Heart right ventricle (tissue), 16 donors: Measurements from ENCODE around the gene MPC1. TPM values are rescaled to one million over a fixed set of nuclear protein-coding genes. Genes with fewer than 3 reads are reported as not detected.

Experiments
- ATAC-seq, 8 donors: fragments of 200-7000 bp; cut with Tn5 transposase; one replicate each; pipeline ENCODE4 v1.9.1; 2020; ENCODE audit warnings: mild to moderate bottlenecking in 8 of 8, moderate library complexity in 8 of 8, moderate number of reproducible peaks in 1 of 8
- DNase-seq, 2 donors: peaks; one replicate each; pipeline ENCODE4 v3.0.0-alpha.2; 2020
- H3K27ac ChIP-seq, 10 donors: fragments of 200-600 bp; sonication (generic) in 2 of 10; one replicate each; pipeline versions ENCODE4 v1.5.0 to v1.8.0; 2020 to 2022; ENCODE audit warnings: mild to moderate bottlenecking in 3 of 10
- H3K27me3 ChIP-seq, 7 donors: fragments of 200-600 bp; one replicate each; pipeline ENCODE4 v1.8.0; 2021 to 2022; ENCODE audit warnings: mild to moderate bottlenecking in 2 of 7
- H3K36me3 ChIP-seq, 9 donors: fragments of 200-600 bp; sonication (generic) in 1 of 9; one replicate each; pipeline versions ENCODE4 v1.5.0 to v1.8.0; 2020 to 2022; ENCODE audit warnings: mild to moderate bottlenecking in 2 of 9
- H3K4me1 ChIP-seq, 9 donors: fragments of 200-600 bp; sonication (generic) in 1 of 9; one replicate each; pipeline versions ENCODE4 v1.5.0 to v1.8.0; 2020 to 2022; ENCODE audit warnings: mild to moderate bottlenecking in 4 of 9
- H3K4me3 ChIP-seq, 10 donors: fragments of 200-600 bp; sonication (generic) in 2 of 10; one replicate each; pipeline versions ENCODE4 v1.5.0 to v1.8.0; 2020 to 2022; ENCODE audit warnings: mild to moderate bottlenecking in 7 of 10, moderate library complexity in 2 of 10
- H3K9me3 ChIP-seq, 11 donors: fragments of 200-600 bp in 10 of 11; sonication (generic) in 2 of 11; one replicate each; pipeline versions ENCODE4 v1.5.0 to v1.8.0; 2013 to 2022; ENCODE audit warnings: mild to moderate bottlenecking in 2 of 11, control low read depth in 1 of 11, moderate library complexity in 1 of 11
- WGBS, 2 donors: extraction: QIAGEN DNeasy Blood & Tissue Kit; methylation state at CpG; one replicate each; pipeline ENCODE4 v1.1.7; 2013; ENCODE audit warnings: inconsistent platforms in 1 of 2; 5-methylcytosine and 5-hydroxymethylcytosine counted together
- intact Hi-C, 10 donors: fragments of 100-400 bp; cut with DNase I; formaldehyde crosslinking; loops; one replicate each; pipeline versions ENCODE4 v1.11.1 to v1.14.2; 2022
- polyA plus RNA-seq, 2 donors: library from polyadenylated mRNA; stranded (reverse); fragments of 200-250 nt; gene quantifications; one replicate each; pipeline ENCODE4 v1.2.3, GENCODE V29; 2013
- total RNA-seq, 10 donors: library from RNA; stranded (reverse); fragmentation: NEBNext Ultra II Directional in 3 of 10; extraction: Animal tissue kit (Norgen Biotek cat#: 25700) in 3 of 10; gene quantifications; one replicate each; pipeline versions ENCODE4 v1.2.1 to v1.2.4, GENCODE V29; 2021 to 2023
- TF ChIP-seq, protein P1 (sequence below), 9 donors: fragments of 200-600 bp; sonication (generic) in 2 of 9; IDR thresholded peaks; one replicate each; pipeline versions ENCODE4 v1.5.0 to v1.8.0; 2021 to 2022; ENCODE audit warnings: antibody characterized with exemption in 9 of 9, mild to moderate bottlenecking in 5 of 9, moderate library complexity in 1 of 9
- donor health status: Arrhythmogenic right ventricular cardiomyopathy.
- donor health status: ischemic (EF 13 %, LVEDD 7.1; RV severe dilation, severe dysfunction).
- donor health status: healthy with polysubstance abuse.
- donor health status: DM: no; HTN: yes; CAD: no.
- donor health status: DM: no; HTN: no; CAD: no.
- donor health status: ischemic (EF 25% LVEDD 6.9; RV normal size, moderate dysfunction).
- donor health status: ischemic (EF 25% LVEDD 5.7; RV mildly dilated, moderate dysfunction).
- donor health status: healthy.
- donor health status: DM: yes; HTN: yes; CAD: no.
- donor health status: Ischemic cardiomyopathy.
- donor health status: ischemic (EF 35%, LVEDD 5.7; RV mildly dilated, moderate dysfunction).
- donor health status: nonischemic (EF 11% LVEDD 7.7; RV severe dilation, severe dysfunction).
- donor health status: DM: yes; HTN: yes; CAD: no.
- donor health status: PGD.
- donor health status: ischemic (EF 29% LVEDD 5.4; RV normal size, mild dysfunction).
- donor health status: nonischemic (EF 23%, LVEDD 6.1; RV moderate dilation, normal function).

The MPC1 gene
- total and polyA plus RNA-seq, 12 donors = 276 to 736 (median 555) TPM

DNA sequence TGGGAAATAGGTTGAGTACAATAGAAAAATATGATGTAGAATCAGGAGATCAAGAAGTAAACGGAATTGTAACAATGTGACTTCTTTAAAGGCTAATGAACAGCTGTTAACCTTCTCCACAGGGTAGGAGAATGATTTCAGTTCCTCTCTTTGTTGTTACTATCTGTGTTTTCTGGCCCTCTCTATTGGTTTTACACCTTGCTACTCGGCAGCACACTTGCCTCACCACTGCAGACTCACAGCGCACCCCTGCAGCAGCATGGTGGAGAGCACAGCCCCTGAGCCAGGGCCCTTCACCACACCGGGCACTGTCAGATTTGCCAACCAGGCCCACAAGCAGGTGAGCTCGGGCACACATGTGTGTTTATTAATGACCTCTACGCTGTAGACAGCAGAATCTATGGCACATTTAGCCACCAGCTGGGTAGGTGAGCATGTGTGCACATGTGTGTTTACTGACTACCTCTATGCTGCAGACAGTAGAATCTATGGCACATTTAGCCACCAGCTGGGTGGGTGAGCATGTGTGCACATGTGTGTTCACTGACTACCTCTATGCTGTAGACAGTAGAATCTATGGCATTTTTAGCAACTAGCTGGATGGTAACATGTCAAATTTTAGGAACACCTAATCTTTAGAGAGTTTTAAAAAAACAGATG is 57.2 kb downstream of the MPC1 start:
- no peak overlapping the region for H3K27ac ChIP-seq
- H3K4me1 ChIP-seq = peaks cover 0 to 8% (median 6%) of the 10 kb centered on the region in 9 donors
- ATAC-seq = no peak
- no peaks in the 10 kb centered on the region for H3K27me3 ChIP-seq
- no peak overlapping the region for H3K4me3 ChIP-seq
- no peaks in the 10 kb centered on the region for H3K9me3 ChIP-seq
- intact Hi-C loops = loop anchor here in 1 of 10 donors (5.0 kb wide), 1 partner anchor 57 kb away; the partner anchor contains the start of gene MPC1
- H3K36me3 ChIP-seq = peaks cover 0 to 90% (median 26%) of the 10 kb centered on the region in 9 donors
- 81 to 87% methylated on average over 6 of the region's 6 CpGs for WGBS, 2 donors
- DNase-seq = no peak
- TF ChIP-seq, protein P1, sequence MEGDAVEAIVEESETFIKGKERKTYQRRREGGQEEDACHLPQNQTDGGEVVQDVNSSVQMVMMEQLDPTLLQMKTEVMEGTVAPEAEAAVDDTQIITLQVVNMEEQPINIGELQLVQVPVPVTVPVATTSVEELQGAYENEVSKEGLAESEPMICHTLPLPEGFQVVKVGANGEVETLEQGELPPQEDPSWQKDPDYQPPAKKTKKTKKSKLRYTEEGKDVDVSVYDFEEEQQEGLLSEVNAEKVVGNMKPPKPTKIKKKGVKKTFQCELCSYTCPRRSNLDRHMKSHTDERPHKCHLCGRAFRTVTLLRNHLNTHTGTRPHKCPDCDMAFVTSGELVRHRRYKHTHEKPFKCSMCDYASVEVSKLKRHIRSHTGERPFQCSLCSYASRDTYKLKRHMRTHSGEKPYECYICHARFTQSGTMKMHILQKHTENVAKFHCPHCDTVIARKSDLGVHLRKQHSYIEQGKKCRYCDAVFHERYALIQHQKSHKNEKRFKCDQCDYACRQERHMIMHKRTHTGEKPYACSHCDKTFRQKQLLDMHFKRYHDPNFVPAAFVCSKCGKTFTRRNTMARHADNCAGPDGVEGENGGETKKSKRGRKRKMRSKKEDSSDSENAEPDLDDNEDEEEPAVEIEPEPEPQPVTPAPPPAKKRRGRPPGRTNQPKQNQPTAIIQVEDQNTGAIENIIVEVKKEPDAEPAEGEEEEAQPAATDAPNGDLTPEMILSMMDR (IDR thresholded peaks at IDR 0.05) = no peak

DNA sequence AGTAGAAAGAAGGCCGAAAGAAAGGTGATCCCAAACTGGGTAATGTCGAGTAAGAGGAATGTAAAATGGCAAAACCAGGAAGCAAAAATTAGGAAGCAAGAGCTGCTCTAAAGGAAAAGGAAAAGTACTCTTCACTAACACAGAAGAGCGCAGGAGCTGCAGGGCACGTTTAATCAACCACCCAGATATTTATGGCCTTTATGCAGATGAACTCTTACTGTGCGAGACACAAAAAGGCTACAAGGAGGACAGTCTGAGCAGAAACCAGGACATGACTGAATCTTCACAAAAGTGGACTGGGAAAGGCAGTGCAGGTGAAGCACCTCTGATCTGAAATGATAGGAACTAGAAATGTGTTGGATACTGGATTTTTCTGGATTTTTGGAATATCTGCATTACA is 59.3 kb downstream of the MPC1 start:
- Histone ChIP-seq H3K4me1 (peaks cover 0 to 11% (median 0%) of the 10 kb centered on the region in 9 donors), H3K27me3 (no peaks in the 10 kb centered on the region), H3K36me3 (peaks cover 0 to 99% (median 23%) of the 10 kb centered on the region in 9 donors), H3K4me3 (no peak overlapping the region), H3K9me3 (no peaks in the 10 kb centered on the region), H3K27ac (no peak overlapping the region)
- DNase-seq = no peak
- no peak for ATAC-seq
- TF ChIP-seq, protein P1 (IDR thresholded peaks at IDR 0.05) = no peak
- WGBS, 2 donors = 88 to 93% methylated on average over 5 of the region's 5 CpGs
- intact Hi-C loops = no loop called here

DNA sequence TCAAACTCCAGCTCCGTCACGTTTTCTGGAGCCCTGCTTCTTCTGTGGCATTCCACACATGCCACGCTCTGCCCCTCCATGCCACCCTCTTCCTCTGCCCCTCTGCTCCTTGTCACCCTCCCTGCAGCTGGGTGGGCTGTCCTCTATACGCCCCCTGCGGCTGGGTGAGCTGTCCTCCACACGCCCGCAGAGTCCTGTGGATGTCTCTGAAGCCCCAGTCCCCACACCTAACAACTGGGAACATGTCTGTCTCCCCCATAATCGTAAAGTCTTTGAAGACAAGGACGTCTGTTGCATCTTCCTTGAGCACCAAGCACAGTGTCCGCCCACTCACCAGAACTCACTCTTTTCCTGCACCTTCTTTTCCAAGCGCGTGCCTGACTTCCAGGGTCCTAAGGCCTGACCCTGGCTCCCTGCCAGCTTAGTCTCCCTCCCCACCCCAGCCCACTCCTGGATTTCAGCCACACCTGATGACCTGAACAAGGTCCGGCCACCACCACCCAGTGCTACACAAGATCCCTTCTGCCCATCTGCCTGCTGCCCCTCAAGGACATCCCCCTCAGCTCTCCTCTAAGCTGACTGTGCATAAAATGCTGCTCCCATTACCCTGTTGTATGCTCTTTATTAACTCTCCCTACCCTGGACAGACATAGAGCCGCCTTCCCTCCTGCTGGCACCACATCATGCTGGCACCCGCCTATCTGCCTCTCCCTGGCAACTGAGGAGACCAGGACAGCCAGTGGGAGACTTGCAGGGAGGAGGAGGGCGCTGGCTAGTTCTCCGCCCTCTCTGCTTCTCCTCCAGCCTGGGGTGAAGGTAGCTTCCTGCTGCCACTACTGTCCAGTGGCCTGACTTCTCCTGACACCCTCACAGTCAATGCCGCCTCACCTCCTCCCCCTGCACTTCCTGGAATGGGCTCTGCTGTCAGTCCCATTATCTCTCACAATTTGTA is 63.8 kb downstream of the MPC1 start:
- DNase-seq = peak; percentile 41 to 48
- H3K4me3 ChIP-seq = no peak overlapping the region
- no peaks in the 10 kb centered on the region for H3K27me3 ChIP-seq
- H3K36me3 ChIP-seq = peaks cover 0 to 54% (median 14%) of the 10 kb centered on the region in 9 donors
- H3K27ac ChIP-seq = no peak overlapping the region
- 56 to 72% methylated on average over 18 of the region's 18 CpGs for WGBS, 2 donors
- intact Hi-C loops = loop anchor here in 3 of 10 donors (5.0 to 10.0 kb wide), 2 partner anchors 63 to 76 kb away; partner anchors contain the start of gene MPC1 (in 1 of the 3)
- H3K4me1 ChIP-seq = peaks cover 0 to 11% (median 0%) of the 10 kb centered on the region in 9 donors
- TF ChIP-seq, protein P1 (IDR thresholded peaks at IDR 0.05) = no peak
- ATAC-seq = peak; percentile 78 to 96 (median 92)
- H3K9me3 ChIP-seq = no peaks in the 10 kb centered on the region

DNA sequence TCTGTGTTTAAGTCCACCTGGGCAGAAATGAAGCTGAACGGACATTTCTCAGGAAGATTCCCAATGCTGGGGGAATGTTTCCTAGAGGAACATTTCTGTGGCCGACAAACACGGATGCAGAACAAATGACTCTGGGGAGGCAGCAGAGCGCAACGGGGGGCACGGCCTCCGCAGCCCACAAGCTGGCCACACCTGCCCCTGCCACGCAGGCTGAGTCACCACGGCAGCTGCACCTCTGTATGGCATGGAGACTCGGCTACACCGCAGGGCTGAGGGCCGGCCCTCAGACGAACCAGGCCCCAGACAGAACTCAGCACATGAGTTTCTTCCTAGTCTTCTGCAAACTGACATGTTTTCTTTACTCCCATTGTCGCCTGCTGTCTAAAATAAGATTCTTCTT is 64.5 kb downstream of the MPC1 start:
- ATAC-seq (peak in 3 of 8 donors; percentile 21 to 54 (median 23)), DNase-seq (no peak)
- no peak overlapping the region for H3K4me3 ChIP-seq
- peaks cover 0 to 11% (median 0%) of the 10 kb centered on the region in 9 donors for H3K4me1 ChIP-seq
- H3K9me3 ChIP-seq = no peaks in the 10 kb centered on the region
- H3K27me3 ChIP-seq = no peaks in the 10 kb centered on the region
- intact Hi-C loops = loop anchor here in 3 of 10 donors (5.0 to 10.0 kb wide), 2 partner anchors 64 to 77 kb away; partner anchors contain the start of gene MPC1 (in 1 of the 3)
- H3K36me3 ChIP-seq = peaks cover 0 to 47% (median 7%) of the 10 kb centered on the region in 9 donors
- H3K27ac ChIP-seq = no peak overlapping the region
- 74 to 86% methylated on average over 14 of the region's 14 CpGs for WGBS, 2 donors
- TF ChIP-seq, protein P1 (IDR thresholded peaks at IDR 0.05) = no peak
